NOMO-1 treated with DMSO at 0.1 percent for 48 hours (cell line): ENCODE results near the gene CLDN9.

ENCODE experiments used
- DNase-seq: peaks from one replicate; lab custom pipeline; 2025; ENCODE audit not compliant: unreplicated experiment; lab: John Stamatoyannopoulos, UW

CLDN9 gene

DNA sequence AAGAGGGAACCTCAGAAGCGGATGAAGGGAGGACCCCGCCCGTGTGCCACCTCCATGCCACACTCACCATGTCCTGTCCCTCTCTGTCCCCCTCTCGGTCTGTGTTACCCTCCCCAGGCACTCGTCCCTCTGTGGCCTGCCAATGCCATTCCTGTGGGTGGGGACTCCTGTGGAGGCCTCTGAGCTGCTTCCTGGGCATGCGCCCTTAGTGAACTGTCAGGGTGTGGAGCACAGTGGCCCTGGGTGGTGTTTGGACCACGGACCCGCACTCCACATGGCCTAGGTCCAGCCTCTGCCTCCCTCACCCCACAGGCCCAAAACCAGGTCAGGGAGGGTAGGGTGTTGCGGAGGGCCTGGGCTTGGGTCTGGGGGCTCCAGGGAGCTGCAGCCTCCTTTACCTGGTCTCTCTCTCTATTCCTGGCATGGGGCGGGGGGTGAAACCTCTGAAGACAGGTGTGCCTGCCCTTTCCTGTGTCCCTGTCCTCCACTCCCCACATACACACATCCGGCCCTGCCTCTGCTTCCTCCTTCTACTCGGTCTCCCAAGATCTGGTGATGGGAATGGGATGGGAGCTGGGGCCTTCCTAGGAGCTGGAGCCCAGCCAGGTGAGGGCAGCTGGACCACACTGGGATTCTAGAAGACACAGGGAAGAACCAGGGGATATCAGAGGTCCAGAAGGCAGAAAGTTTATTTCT is 21.0 kb upstream of the CLDN9 start:
- no peak for DNase-seq

- DNase-seq = no peak
Measured at GRCh38 chr16:2992383-2993081, 20.2 kb upstream of the CLDN9 start.

DNA sequence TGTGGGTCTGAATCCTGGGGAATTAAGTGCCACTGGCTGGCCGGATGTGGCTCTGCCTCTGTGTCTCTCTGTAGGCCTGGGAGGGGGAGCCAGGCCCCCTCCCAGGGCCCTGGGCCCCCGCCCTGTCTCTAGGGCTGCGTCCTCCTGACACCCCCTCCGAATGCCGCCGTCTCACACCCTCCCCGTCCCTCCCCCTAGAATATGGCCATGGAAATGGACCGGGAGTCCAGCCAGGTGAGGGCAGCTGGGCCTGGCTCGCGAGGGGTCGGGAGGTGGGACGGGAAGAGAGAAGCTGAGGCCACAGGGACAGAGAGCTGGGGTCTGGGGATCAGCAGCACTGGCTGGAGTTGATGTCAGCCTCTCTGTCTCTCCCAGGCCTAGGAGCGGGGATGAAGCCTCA is 16.4 kb upstream of the CLDN9 start:
- DNase-seq = no peak

DNA sequence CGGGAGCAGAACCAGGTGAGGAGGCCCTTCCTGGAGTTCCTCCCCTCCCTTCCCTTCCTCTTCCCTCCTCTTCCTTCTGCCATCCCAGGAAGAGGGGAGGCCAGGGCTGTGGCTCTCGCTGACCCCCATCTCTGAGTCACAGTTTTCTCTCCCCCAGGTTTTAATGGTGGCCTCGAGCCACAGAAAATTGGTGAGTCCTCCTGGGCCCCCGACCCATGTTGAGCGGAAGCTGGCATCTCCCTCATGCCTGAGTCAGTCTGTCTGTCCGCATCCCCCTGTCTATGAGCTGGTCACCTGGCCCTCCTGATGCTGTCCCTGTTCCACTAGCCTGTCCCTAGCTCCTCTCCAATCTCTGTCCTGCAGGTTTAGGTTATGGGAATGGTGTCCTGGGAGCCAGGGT is 12.8 kb upstream of the CLDN9 start:
- DNase-seq = no peak

GRCh38 chr16:3000540-3000939 is 12.2 kb upstream of the CLDN9 start:
- no peak for DNase-seq

- no peak for DNase-seq
Measured at GRCh38 chr16:3001316-3001715, 11.4 kb upstream of the CLDN9 start.

- DNase-seq = peak; percentile 99
Measured at GRCh38 chr16:3003582-3004270, 9.0 kb upstream of the CLDN9 start.

DNA sequence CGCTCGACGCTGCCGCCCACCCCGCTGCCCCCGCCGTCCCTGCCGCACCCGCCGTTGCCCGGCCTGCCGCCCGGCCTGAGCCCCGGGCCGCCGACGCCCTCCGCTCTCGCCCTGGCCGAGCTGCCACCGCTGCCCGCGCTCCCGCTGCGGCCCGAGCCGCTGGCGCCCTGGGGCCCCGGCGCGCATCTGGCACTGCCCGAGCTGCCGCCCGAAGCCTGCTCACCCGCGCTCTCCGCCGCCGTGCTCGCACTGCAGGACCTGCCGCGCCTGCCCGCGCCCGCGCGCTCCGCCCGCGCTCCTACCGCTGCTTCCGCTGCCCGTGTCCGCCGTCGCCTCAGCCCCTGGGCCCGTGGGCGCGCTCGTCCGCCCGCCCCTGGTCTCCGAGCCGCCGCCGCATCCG is 8.4 kb upstream of the CLDN9 start:
- DNase-seq = peak; percentile 40

DNA sequence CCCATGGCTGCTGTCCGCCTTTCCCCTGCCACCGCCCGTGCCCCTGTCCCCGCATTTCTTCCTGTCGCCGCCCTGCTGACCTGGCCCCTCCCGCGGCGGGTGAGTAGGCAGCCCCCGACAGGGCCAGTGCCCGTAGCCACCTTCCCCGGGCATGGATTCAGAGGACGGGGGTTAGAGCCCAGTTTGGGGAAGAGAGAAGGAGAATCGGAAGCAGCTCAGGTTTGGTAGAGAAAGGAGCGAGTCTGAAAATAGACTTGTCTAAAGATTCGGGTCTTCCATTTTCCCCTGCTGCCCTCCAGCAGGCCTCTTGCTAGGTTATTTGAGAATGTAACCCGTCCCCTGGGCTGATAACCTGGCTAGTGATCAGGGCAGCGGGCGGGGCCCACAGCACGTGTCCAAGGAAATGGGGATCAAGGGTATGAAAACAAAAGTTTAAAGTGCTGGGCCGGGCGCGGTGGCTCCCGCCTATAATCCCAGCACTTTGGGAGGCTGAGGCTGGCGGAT is 7.9 kb upstream of the CLDN9 start:
- peak; percentile 46 for DNase-seq

DNA sequence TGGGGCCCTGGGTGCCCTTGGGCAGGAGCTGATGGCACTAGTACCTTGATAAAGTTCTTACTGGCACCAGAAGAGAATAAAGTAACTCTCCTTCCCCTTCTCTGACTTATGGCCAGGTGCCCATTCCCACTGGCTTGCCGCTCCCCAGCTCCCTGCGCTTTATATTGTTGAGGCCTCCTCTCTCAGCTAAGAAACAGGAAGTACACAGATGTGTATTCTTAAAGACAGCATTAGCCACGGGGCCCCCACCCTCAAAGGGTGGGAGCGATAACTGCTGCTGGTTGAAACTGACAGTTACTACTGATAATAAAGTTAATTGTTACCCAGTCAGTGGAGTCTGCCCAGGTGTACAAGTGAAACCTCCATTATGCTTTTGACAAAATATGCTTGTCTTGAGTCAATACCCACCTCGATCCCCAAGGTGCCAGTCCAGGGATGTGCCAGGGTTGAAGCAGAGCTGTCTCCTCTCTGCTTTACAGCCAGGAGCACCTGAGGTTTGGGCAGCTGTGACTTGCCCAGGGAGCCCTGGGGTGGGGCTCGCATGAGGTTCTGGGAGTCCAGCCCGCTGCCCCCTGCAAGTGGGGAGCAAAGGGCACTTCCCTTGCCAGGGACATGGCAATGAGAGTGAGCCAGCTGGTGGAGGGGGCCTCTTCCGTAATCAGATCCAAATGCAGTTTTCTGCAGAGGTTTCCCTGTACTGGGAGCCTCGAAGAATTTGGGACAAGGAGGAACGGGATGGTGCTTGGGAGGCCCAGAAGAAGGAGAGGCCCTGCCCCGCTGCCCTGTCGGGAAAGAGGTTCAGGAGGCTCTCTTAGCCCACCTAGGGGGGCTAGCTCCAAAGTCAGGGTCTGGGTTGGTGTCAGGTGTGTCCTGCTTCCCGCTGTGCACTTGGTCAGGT is 5.4 kb upstream of the CLDN9 start:
- peak; percentile 70 for DNase-seq

GRCh38 chr16:3007957-3008689 is 4.6 kb upstream of the CLDN9 start:
- DNase-seq = peak; percentile 54

- no peak for DNase-seq
Measured at GRCh38 chr16:3008690-3009037, 4.1 kb upstream of the CLDN9 start.

GRCh38 chr16:3009568-3010390 is 2.9 kb upstream of the CLDN9 start:
- no peak for DNase-seq

- no peak for DNase-seq
Measured at GRCh38 chr16:3010510-3010909, 2.2 kb upstream of the CLDN9 start.

DNA sequence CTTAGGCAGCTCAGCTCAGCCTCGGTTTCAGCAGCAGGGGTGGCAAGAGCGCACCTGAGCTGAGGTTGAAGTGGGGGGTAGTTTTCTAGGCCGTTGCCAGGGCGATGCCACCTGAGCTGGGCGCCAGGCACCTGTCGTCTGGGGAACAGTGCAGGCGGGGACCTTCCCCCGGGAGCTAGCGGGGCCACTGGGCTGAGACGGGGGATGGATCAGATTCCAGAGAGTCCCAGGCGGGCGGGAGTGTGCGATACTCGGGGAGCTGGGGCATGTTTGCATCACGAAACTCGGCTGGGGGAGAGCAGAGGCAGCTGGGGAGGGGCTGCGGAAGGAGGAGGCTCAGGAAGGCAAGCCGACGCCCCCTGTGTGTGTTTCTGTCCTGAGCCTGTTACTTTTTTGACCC is 477 bp upstream of the CLDN9 start:
- DNase-seq = no peak

- no peak for DNase-seq
Measured at GRCh38 chr16:3013491-3013951, 798 bp downstream of the CLDN9 start.

- DNase-seq = no peak
Measured at GRCh38 chr16:3013998-3014690, 1.4 kb downstream of the CLDN9 start.

- no peak for DNase-seq
Measured at GRCh38 chr16:3014971-3015370, 2.2 kb downstream of the CLDN9 start.
